ENCODE results near the gene ALS2CL. TPM values are rescaled to one million over a fixed set of nuclear protein-coding genes. Genes with fewer than 3 reads are reported as not detected.

ALS2CL gene
- total RNA-seq, 1 experiment from 2014 or later: 4.9 TPM

GRCh38 chr3:46706771-46707582 is 13.5 kb upstream of the ALS2CL start:
- Histone ChIP-seq H3K27me3 (ENCODE audit: insufficient read depth, low read length) (peaks cover 3% of the 10 kb centered on the region; the same call in 1 of the 2 replicates), H3K9ac (ENCODE audit: extremely low read depth, insufficient read length, low read length) (no peak overlapping the region), H3K23me2 (ENCODE audit: insufficient read length, low read depth, low read length, poor library complexity, severe bottlenecking) (no peaks in the 10 kb centered on the region), H3K23ac (ENCODE audit: insufficient read length, low read depth, low read length) (no peak overlapping the region), H3K4ac (ENCODE audit: low read depth, low read length) (no peak overlapping the region), H3K4me2 (ENCODE audit: insufficient read depth, insufficient read length, low read length) (no peak overlapping the region), H3K18ac (ENCODE audit: insufficient read length, low read depth, low read length) (no peak overlapping the region), H3K56ac (ENCODE audit: insufficient read length, low read depth, low read length) (no peak overlapping the region), H3K9me3 (ENCODE audit: control insufficient read depth, low read depth, low read length) (no peaks in the 10 kb centered on the region), H2AFZ (ENCODE audit: low read length) (no peak overlapping the region), H3T11ph (ENCODE audit: low read length) (no peak overlapping the region), H2BK5ac (ENCODE audit: insufficient read length, low read length) (no peak overlapping the region), H3K79me2 (ENCODE audit: insufficient read depth, low read length) (no peaks in the 10 kb centered on the region), H2AK5ac (ENCODE audit: insufficient read length, low read length) (no peak overlapping the region), H4K8ac (replicated peaks; ENCODE audit: insufficient read length, low read depth, low read length) (no peak overlapping the region), H2BK120ac (ENCODE audit: low read depth, low read length, poor library complexity, severe bottlenecking) (no peak overlapping the region), H2BK15ac (ENCODE audit: low read depth, low read length) (no peak overlapping the region), H2BK20ac (ENCODE audit: low read depth, low read length, poor library complexity, severe bottlenecking) (no peak overlapping the region), H4K20me1 (ENCODE audit: control insufficient read depth, insufficient read depth, insufficient read length) (no peaks in the 10 kb centered on the region), H3K79me1 (ENCODE audit: insufficient read depth, low read depth, low read length, poor library complexity, severe bottlenecking) (no peaks in the 10 kb centered on the region), H4K5ac (ENCODE audit: insufficient read length, low read depth, low read length) (no peak overlapping the region), H3K4me1 (ENCODE audit: insufficient read depth, low read length) (no peaks in the 10 kb centered on the region), H4K91ac (ENCODE audit: insufficient read length, low read depth, low read length) (no peak overlapping the region), H3K14ac (ENCODE audit: insufficient read depth, low read length) (no peak overlapping the region), H2BK12ac (ENCODE audit: insufficient read length, low read depth, low read length) (no peak overlapping the region), H3K27ac (ENCODE audit: insufficient read length, low read depth, low read length) (no peak overlapping the region)
- H3K27me3 Mint-ChIP-seq (ENCODE audit: low read depth): peaks cover 20% of the 10 kb centered on the region
- H3K27ac Mint-ChIP-seq: no peak overlapping the region
- peak; percentile 42; the same call in 2 of the 3 replicates for TF ChIP-seq CTCF (conservative IDR thresholded peaks at IDR 0.05)
- DNase-seq: no peak
- no CpG with 5 or more reads among the region's 13 CpGs for WGBS (ENCODE audit: extremely low coverage, insufficient read length, low lambda C conversion rate)
- no peaks in the 10 kb centered on the region for H3K36me3 Mint-ChIP-seq (ENCODE audit: insufficient read depth in 1 of 3, low read depth in 3 of 3)
- H3K4me3 Mint-ChIP-seq: no peak overlapping the region
- H3K4me1 Mint-ChIP-seq: peaks cover 13 to 17% of the 10 kb centered on the region in 2 experiments
- no peaks in the 10 kb centered on the region for H3K9me3 Mint-ChIP-seq
